Muscle of leg (tissue), 11 donors: ENCODE data around the gene GBE1. TPM values are rescaled to one million over a fixed set of nuclear protein-coding genes. Genes with fewer than 3 reads are reported as not detected.
A peak's percentile ranks its signal among the peaks of the same experiment; 100 is the strongest.
"Not testable (repeated sequence)": the region's sequence is repeated elsewhere in the genome, so short reads cannot be mapped to it uniquely, and the experiment has no call there.

Experiments used
- DNase-seq: peaks from one replicate; pipeline ENCODE4 v3.0.0; 2013
- H3K27ac ChIP-seq: one replicate; pipeline ENCODE4 v1.5.1; 2013; ENCODE audit warnings: mild to moderate bottlenecking, low read length, control low read depth
- H3K27me3 ChIP-seq: one replicate; pipeline ENCODE4 v1.6.1; 2013; ENCODE audit warnings: low read length; ENCODE audit not compliant: control insufficient read depth, insufficient read depth
- H3K36me3 ChIP-seq: one replicate; pipeline ENCODE4 v1.6.1; 2013; ENCODE audit warnings: low read length; ENCODE audit not compliant: control insufficient read depth, insufficient read depth
- H3K4me1 ChIP-seq: one replicate; pipeline ENCODE4 v1.6.1; 2013; ENCODE audit warnings: low read length; ENCODE audit not compliant: control insufficient read depth, insufficient read depth
- H3K4me3 ChIP-seq: one replicate; pipeline ENCODE4 v1.5.1; 2013; ENCODE audit warnings: low read length, control low read depth
- H3K9me3 ChIP-seq: replicated peaks from 2 replicates; pipeline ENCODE4 v1.6.1; 2013; ENCODE audit warnings: low read depth, low read length; ENCODE audit not compliant: control insufficient read depth
- WGBS: methylation state at CpG from one replicate; pipeline ENCODE4 v1.1.5; 2013; ENCODE audit warnings: missing lambda C conversion rate; ENCODE audit not compliant: insufficient coverage; 5-methylcytosine and 5-hydroxymethylcytosine counted together
- polyA plus RNA-seq, 8 donors: library from polyadenylated mRNA; unstranded; fragments of 120-200 nt; gene quantifications; one replicate each; pipeline versions ENCODE4 v1.2.1 to v1.2.3, GENCODE V29; 2013; ENCODE audit warnings: inconsistent platforms in 1 of 8, low replicate concordance in 1 of 8; ENCODE audit not compliant: insufficient read length in 8 of 8, insufficient read depth in 1 of 8
- total RNA-seq: library from RNA; stranded (reverse); fragments of 120-200 nt; gene quantifications from one replicate; pipeline ENCODE4 v1.2.4, GENCODE V29; 2013

Gene GBE1
- total and polyA plus RNA-seq, 9 donors: 8.1 to 11.2 (median 9.7) TPM

DNA sequence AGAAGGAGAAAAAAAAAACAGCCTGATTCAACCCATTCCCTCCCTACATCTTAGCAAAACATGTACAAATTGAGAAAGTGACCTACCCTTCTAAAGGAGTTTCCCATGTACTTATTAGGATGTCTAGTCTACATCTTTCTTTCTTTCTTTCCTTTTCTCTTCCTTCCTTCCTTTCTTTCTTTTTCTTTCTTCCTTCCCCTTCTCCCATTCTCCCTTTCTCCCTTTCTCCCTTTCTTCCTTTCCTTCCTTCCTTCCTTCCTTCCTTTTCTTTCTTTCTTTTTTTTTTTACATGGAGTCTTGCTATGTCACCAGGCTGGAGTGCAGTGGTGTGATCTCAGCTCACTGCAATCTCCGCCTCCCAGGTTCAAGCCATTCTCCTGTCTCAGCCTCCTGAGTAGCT lies 269.0 kb downstream of the GBE1 start:
- H3K36me3 ChIP-seq, DNase-seq, H3K27ac ChIP-seq, H3K4me3 ChIP-seq, H3K9me3 ChIP-seq, H3K4me1 ChIP-seq, H3K27me3 ChIP-seq: not testable (repeated sequence)
- no CpG with 5 or more reads among the region's 1 CpG for WGBS

DNA sequence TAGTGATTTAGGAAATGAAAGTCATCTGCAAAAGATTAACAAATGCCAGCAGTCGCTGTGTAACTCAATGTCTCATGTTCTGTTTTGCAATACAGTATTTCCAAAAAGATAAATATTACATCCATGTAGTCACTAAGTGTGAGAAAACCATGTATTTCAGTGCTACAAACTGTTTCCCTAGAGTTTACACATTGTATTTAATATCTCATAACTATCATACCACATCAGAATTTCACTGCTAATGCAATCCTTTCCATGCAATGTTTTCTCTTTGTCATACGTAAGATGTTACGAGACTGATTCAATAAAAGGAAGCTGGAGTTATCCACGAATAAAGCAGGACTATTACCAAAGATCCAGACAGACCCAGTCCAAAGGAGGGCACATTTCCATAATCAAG lies 269.4 kb downstream of the GBE1 start:
- H3K27ac ChIP-seq: no peak overlapping the region
- H3K9me3 ChIP-seq: no peaks in the 10 kb centered on the region
- no peak overlapping the region for H3K4me3 ChIP-seq
- DNase-seq: no peak
- no CpG with 5 or more reads among the region's 4 CpGs for WGBS
- no peaks in the 10 kb centered on the region for H3K36me3 ChIP-seq
- no peaks in the 10 kb centered on the region for H3K4me1 ChIP-seq
- no peaks in the 10 kb centered on the region for H3K27me3 ChIP-seq

DNA sequence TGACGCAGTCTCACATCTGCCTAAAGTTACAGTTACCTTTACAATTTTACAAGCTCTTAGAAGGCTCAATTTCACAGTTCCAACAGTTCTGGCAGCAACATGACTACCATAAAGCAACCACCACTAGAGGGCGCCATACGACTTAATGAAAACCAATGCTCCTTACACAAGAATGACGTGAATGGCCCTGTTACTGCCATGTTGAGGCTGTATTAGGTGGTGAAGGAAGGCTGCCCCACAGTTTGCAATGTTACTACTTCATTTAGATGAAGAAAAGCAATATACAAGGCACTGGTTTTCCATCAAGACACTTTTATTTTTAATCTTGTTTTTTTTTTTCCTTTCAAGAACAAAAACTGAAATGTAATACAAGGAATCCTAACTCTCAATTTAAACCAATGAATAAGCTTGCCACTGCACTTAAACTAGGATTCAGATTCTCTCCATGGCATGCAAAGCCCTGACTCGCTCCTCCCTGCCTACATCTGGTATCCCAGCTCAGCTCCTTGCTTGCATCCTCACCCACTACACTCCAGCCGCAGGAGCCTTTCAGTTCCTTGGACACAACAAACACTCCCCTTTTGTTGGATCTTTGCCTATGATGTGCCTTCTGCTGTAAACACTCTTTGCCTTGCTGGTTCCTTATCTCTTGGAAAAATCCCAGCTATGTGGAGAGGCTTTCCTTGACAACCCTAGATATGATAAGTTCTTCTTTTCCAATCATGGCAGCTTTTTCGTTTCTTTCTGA lies 270.7 kb downstream of the GBE1 start:
- H3K27me3 ChIP-seq: no peaks in the 10 kb centered on the region
- no peak overlapping the region for H3K4me3 ChIP-seq
- H3K27ac ChIP-seq: no peak overlapping the region
- 65% methylated on average over 3 of the region's 7 CpGs for WGBS
- peak; percentile 81 for DNase-seq
- H3K9me3 ChIP-seq: no peaks in the 10 kb centered on the region
- no peaks in the 10 kb centered on the region for H3K4me1 ChIP-seq
- H3K36me3 ChIP-seq: no peaks in the 10 kb centered on the region

DNA sequence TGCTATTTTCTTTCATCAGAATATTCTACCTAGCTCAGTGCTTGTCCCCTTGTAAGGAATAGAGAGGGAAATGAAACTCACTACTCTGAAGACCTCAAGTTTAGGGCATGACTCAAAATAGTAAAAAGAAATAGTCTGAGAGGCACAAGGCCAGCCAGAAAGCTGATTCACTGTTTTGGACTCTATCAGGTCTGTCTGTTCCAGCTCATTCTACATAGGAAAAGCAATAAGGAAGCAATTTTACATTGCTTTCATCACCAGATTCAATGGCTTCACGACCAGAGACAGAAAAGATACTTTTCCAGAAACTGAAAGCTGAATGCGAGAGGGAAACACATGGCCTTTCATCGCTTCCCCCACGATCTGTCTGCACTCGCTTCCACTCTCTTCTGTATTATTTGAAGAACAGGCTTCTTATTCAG lies 276.0 kb downstream of the GBE1 start:
- Histone ChIP-seq H3K27me3 (no peaks in the 10 kb centered on the region), H3K36me3 (no peaks in the 10 kb centered on the region), H3K4me1 (no peaks in the 10 kb centered on the region), H3K27ac (peak overlapping the region; percentile 35), H3K4me3 (no peak overlapping the region), H3K9me3 (no peaks in the 10 kb centered on the region)
- WGBS: no CpG with 5 or more reads among the region's 5 CpGs
- peak; percentile 94 for DNase-seq

DNA sequence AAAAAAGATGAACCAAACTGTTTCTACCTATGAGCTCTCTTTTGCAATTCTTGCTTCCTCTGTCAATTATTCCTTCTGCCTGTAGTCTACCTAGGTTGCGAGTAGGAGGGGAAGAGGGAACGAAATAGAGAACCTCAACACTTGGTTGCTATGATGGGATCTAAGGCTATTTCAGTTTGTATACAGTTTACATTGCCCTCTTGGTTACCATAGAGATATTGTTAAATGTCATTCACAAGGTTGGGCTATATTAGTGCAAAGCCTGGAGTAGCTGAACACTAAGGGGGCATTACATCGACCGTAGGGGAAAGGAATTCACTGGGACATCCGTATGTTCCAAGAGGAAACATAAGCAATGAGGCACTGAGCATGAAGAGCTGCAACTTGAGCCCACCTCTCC lies 276.9 kb downstream of the GBE1 start:
- H3K36me3 ChIP-seq: no peaks in the 10 kb centered on the region
- H3K4me1 ChIP-seq: no peaks in the 10 kb centered on the region
- H3K9me3 ChIP-seq: no peaks in the 10 kb centered on the region
- H3K27me3 ChIP-seq: no peaks in the 10 kb centered on the region
- peak; percentile 32 for DNase-seq
- WGBS: 27% methylated on average over 2 of the region's 5 CpGs
- no peak overlapping the region for H3K4me3 ChIP-seq
- H3K27ac ChIP-seq: no peak overlapping the region

DNA sequence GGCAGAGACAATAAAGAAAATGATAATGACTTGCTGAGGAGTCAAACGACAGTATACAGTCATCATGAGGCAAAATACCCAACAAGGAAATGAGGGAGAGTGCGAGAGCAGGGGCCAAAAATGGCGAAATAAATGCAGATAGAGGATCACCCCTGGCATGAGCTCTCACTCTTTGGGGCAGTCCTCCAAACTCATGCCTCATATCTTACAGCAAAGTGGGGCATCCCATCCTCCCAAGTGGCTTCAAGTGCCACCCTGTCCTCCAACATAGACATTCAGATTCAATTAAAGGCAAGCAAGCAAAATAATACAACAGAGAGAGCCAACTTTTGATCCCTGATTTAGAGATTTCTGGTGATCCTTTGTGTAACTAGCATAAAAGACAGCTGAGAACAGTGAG lies 278.4 kb downstream of the GBE1 start:
- WGBS: 73% methylated on average over 2 of the region's 3 CpGs
- DNase-seq: no peak
- Histone ChIP-seq H3K27ac (no peak overlapping the region), H3K36me3 (no peaks in the 10 kb centered on the region), H3K27me3 (no peaks in the 10 kb centered on the region), H3K4me3 (no peak overlapping the region), H3K4me1 (no peaks in the 10 kb centered on the region), H3K9me3 (no peaks in the 10 kb centered on the region)

DNA sequence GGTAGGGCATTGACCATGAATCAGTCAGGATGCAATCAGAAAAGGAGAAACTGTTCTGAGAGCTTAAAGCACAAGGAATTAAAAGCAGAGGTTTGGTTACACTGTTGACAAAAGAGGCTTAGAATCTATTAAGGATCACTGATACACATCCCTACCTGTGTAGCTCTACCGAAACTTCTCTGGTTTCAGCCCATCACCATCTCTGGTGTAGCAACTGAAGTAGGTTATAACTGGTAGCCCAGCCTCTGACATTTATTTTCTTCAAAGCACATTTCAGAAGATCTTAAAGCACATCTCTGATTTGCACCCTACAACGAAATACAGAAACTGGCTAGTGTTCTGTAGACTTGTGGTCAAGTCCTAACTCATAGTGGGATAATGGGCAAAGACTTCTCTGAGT lies 283.7 kb downstream of the GBE1 start:
- no CpG with 5 or more reads among the region's 2 CpGs for WGBS

DNA sequence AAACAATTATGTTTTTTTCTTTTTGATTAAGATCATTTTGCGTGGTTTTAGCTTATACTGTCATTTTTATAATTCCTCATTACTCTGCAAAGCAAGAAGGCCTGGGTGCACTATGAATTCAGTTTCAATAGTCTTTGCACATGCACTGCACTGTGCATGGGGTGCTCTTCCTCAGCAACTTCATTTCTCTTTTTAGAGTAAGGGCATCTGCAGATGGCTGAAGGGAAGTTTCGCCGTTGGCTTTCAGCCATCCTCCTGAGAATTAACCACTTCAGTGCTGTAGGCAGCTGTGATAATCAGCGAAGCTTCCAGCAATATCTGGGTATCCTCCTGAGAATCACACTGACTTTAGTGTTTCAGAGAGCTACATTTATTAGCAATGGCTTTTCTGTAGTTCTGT lies 284.8 kb downstream of the GBE1 start:
- Histone ChIP-seq H3K4me3 (no peak overlapping the region), H3K27me3 (no peaks in the 10 kb centered on the region), H3K27ac (no peak overlapping the region), H3K9me3 (no peaks in the 10 kb centered on the region), H3K36me3 (no peaks in the 10 kb centered on the region), H3K4me1 (peaks cover 2% of the 10 kb centered on the region)
- DNase-seq: peak; percentile 58
- no CpG with 5 or more reads among the region's 4 CpGs for WGBS

More for the DNA sequence above, 283.7 kb downstream of the GBE1 start:
- no peak overlapping the region for H3K4me3 ChIP-seq
- H3K36me3 ChIP-seq: no peaks in the 10 kb centered on the region
- DNase-seq: no peak
- peaks cover 2% of the 10 kb centered on the region for H3K4me1 ChIP-seq
- H3K9me3 ChIP-seq: no peaks in the 10 kb centered on the region
- no peaks in the 10 kb centered on the region for H3K27me3 ChIP-seq
- H3K27ac ChIP-seq: no peak overlapping the region

DNA sequence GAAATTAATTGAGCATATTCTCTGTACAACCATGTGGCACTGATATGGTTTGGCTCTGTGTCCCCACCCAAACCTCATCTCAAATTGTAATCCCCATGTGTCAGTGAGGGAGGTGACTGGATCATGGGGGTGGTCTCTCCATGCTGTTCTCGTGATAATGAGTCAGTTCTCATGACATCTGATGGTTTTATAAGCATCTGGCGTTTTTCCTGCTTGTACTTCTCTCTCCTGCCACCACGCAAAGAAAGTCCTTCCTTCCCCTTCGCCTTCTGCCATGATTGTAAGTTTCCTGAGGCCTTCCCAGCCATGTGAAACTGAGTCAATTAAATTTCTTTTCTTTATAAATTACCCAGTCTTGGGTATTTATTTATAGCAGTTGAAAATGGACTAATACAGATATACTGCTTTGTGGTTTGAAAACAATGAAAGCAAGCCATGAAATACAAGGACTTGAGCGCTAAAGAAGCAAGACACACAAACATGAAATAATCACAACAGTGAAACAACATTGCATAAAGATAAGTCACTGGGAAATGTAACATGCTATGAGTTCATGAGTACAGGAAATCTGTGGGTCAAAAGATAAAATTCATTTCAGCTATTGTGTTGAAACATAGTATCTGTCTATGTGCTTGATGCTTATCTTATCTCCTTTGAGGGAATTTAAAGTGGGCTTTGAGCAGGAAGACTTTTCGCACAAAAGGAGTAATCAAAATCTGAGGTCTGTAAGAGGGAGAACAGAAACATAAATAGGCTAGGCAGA lies 288.7 kb downstream of the GBE1 start:
- Histone ChIP-seq H3K36me3 (no peaks in the 10 kb centered on the region), H3K27ac (no peak overlapping the region), H3K9me3 (no peaks in the 10 kb centered on the region), H3K4me3 (no peak overlapping the region), H3K27me3 (no peaks in the 10 kb centered on the region), H3K4me1 (peaks cover 2% of the 10 kb centered on the region)
- 76% methylated on average over 2 of the region's 6 CpGs for WGBS
- DNase-seq: no peak

DNA sequence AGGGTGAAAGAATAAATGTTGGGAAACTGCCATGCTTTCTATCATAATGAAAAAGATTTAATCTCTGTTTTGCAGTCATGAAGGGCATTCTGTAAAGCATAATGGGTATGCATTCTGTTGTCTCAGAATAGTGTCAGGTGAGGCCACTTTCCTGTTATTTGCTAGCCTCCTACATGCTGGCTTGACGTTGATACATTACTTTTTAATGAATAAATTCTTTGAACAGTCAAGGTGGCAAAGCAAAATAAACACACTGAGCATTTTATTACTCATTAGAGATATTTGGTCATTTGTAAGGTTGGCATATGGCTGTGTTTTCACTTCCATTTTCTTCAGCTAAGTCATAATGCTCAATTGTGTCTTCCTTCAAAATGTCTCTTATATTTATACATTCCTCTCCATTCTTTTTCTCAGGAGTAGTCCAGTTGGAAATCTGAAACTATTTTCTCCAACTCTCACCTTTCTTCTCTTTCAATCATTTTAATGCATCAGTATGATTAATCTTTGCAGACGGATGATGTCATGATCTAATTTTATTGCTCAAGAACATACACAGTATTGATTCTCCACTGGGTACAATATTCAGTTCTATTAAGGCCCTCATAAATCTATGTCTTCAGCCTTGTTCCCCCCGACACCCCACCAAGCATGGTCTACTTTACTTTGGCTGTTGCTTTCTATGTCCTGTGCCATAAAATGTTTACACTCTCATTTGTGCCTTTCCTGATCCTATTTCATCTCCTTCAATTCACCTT lies 290.7 kb downstream of the GBE1 start:
- no peaks in the 10 kb centered on the region for H3K9me3 ChIP-seq
- WGBS: 92% methylated on average over 2 of the region's 3 CpGs
- H3K36me3 ChIP-seq: no peaks in the 10 kb centered on the region
- no peaks in the 10 kb centered on the region for H3K4me1 ChIP-seq
- no peak overlapping the region for H3K27ac ChIP-seq
- no peak for DNase-seq
- no peak overlapping the region for H3K4me3 ChIP-seq
- H3K27me3 ChIP-seq: no peaks in the 10 kb centered on the region
